ENCODE results near the gene GPR156.

The GPR156 gene

DNA sequence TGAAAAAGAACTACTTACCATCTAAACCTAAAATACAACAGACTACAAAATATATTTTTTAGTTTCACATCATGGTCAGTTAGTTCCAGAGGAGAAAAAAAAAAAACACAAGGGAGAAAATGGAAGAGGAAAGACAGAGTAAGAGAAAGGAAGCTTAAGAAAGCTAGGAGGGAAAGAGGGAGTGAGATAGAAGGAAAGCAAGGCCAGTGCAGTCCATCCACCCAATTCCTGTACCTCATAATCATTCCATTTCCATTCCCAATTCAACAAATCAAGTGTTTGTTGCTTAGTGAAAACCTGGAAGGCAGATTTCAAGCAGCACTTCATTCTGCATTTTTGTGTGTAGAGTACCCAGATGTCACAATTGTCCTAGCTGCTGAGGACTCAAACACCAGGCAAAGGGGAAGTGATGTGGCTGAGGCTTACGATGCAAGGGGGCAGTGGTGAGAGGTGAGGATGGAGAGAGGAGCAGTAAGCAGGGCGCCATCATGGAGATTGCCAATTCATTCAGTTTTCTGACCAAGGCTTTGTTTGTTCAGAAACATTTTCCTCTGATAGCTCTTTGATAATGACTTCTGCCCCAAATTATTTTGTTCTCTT, 107.2 kb downstream of the GPR156 start:
- Histone ChIP-seq H3K18ac (ENCODE audit: low read depth in 1 of 2, low read length in 2 of 2) (peak overlapping the region in 1 of 2 experiments; percentile 79), H3K4me1 (ENCODE audit: control insufficient read depth, insufficient read depth, low read depth, low read length) (peaks cover 10% of the 10 kb centered on the region), H2AFZ (ENCODE audit: low read depth, low read length) (no peak overlapping the region), H2BK15ac (ENCODE audit: low read depth, poor library complexity, severe bottlenecking) (no peak overlapping the region), H3K27me3 (ENCODE audit: control insufficient read depth in 1 of 2, insufficient read depth in 1 of 2, low read length in 2 of 2) (no peaks in the 10 kb centered on the region), H3K14ac (ENCODE audit: low read length in 2 of 2) (no peak overlapping the region), H4K8ac (ENCODE audit: low read length) (peak overlapping the region; percentile 1), H2BK120ac (ENCODE audit: low read depth, low read length) (peak overlapping the region; percentile 38), H2BK5ac (ENCODE audit: low read depth, low read length, poor library complexity, severe bottlenecking) (no peak overlapping the region), H3K4me3 (ENCODE audit: insufficient read depth in 1 of 2, low read depth in 1 of 2, low read length in 2 of 2) (peak overlapping the region in 1 of 2 experiments; percentile 38), H3K4ac (ENCODE audit: low read depth in 1 of 2, low read length in 2 of 2) (peak overlapping the region in 1 of 2 experiments; percentile 6), H3K36me3 (ENCODE audit: control insufficient read depth in 1 of 2, insufficient read depth in 2 of 2, low read depth in 1 of 2, low read length in 2 of 2) (no peaks in the 10 kb centered on the region), H2AK5ac (ENCODE audit: low read length, severe bottlenecking) (no peak overlapping the region), H4K91ac (ENCODE audit: low read length) (peak overlapping the region; percentile 18), H3K9ac (ENCODE audit: low read length) (peak overlapping the region; percentile 83), H3K27ac (ENCODE audit: low read length, poor library complexity, severe bottlenecking) (peak overlapping the region; percentile 92), H3K4me2 (ENCODE audit: low read length, poor library complexity, severe bottlenecking) (no peak overlapping the region), H3K79me1 (replicated peaks; ENCODE audit: low read length, poor library complexity, severe bottlenecking) (no peaks in the 10 kb centered on the region), H3K23ac (ENCODE audit: low read length in 2 of 2) (no peak overlapping the region), H3K9me3 (ENCODE audit: control insufficient read depth, low read length) (peaks cover 2% of the 10 kb centered on the region), H2BK12ac (ENCODE audit: low read length in 2 of 2) (peak overlapping the region in 1 of 2 experiments; percentile 70)
- peak; percentile 48 for DNase-seq
- 94% methylated on average over 2 of the region's 2 CpGs for WGBS

- peak; percentile 85 for DNase-seq
- WGBS: 6% methylated on average over 6 of the region's 6 CpGs
- Histone ChIP-seq H2BK120ac (ENCODE audit: low read depth, low read length) (peak overlapping the region; percentile 38), H3K27me3 (ENCODE audit: control insufficient read depth in 1 of 2, insufficient read depth in 1 of 2, low read length in 2 of 2) (no peaks in the 10 kb centered on the region), H3K9ac (ENCODE audit: low read length) (peak overlapping the region; percentile 83), H4K91ac (ENCODE audit: low read length) (no peak overlapping the region), H3K4me1 (ENCODE audit: control insufficient read depth, insufficient read depth, low read depth, low read length) (peaks cover 10% of the 10 kb centered on the region), H2AFZ (ENCODE audit: low read depth, low read length) (peak overlapping the region; percentile 84), H3K4me3 (ENCODE audit: insufficient read depth in 1 of 2, low read depth in 1 of 2, low read length in 2 of 2) (peak overlapping the region in 1 of 2 experiments; percentile 38), H2BK15ac (ENCODE audit: low read depth, poor library complexity, severe bottlenecking) (no peak overlapping the region), H2AK5ac (ENCODE audit: low read length, severe bottlenecking) (no peak overlapping the region), H3K79me1 (replicated peaks; ENCODE audit: low read length, poor library complexity, severe bottlenecking) (no peaks in the 10 kb centered on the region), H3K4me2 (ENCODE audit: low read length, poor library complexity, severe bottlenecking) (peak overlapping the region; percentile 76), H3K9me3 (ENCODE audit: control insufficient read depth, low read length) (peaks cover 3% of the 10 kb centered on the region), H3K14ac (ENCODE audit: low read length in 2 of 2) (no peak overlapping the region), H3K23ac (ENCODE audit: low read length in 2 of 2) (no peak overlapping the region), H3K36me3 (ENCODE audit: control insufficient read depth in 1 of 2, insufficient read depth in 2 of 2, low read depth in 1 of 2, low read length in 2 of 2) (no peaks in the 10 kb centered on the region), H3K18ac (ENCODE audit: low read depth in 1 of 2, low read length in 2 of 2) (peak overlapping the region; percentile 66 to 70), H2BK12ac (ENCODE audit: low read length in 2 of 2) (peak overlapping the region; percentile 35 to 81), H4K8ac (ENCODE audit: low read length) (peak overlapping the region; percentile 94), H2BK5ac (ENCODE audit: low read depth, low read length, poor library complexity, severe bottlenecking) (no peak overlapping the region), H3K27ac (ENCODE audit: low read length, poor library complexity, severe bottlenecking) (peak overlapping the region; percentile 92), H3K4ac (ENCODE audit: low read depth in 1 of 2, low read length in 2 of 2) (peak overlapping the region in 1 of 2 experiments; percentile 38)
These were observed 107.9 kb downstream of the GPR156 start for GRCh38 chr3:120177151-120177550.

GRCh38 chr3:120174811-120175539, 110.0 kb downstream of the GPR156 start:
- Histone ChIP-seq H3K4ac (ENCODE audit: low read depth in 1 of 2, low read length in 2 of 2) (no peak overlapping the region), H3K4me1 (ENCODE audit: control insufficient read depth, insufficient read depth, low read depth, low read length) (peaks cover 13% of the 10 kb centered on the region), H2BK12ac (ENCODE audit: low read length in 2 of 2) (peak overlapping the region in 1 of 2 experiments; percentile 82), H4K8ac (ENCODE audit: low read length) (no peak overlapping the region), H3K9me3 (ENCODE audit: control insufficient read depth, low read length) (peaks cover 3% of the 10 kb centered on the region), H3K4me2 (ENCODE audit: low read length, poor library complexity, severe bottlenecking) (no peak overlapping the region), H2BK5ac (ENCODE audit: low read depth, low read length, poor library complexity, severe bottlenecking) (no peak overlapping the region), H3K27ac (ENCODE audit: low read length, poor library complexity, severe bottlenecking) (no peak overlapping the region), H4K91ac (ENCODE audit: low read length) (peak overlapping the region; percentile 76), H2AFZ (ENCODE audit: low read depth, low read length) (no peak overlapping the region), H2BK15ac (ENCODE audit: low read depth, poor library complexity, severe bottlenecking) (no peak overlapping the region), H3K9ac (ENCODE audit: low read length) (no peak overlapping the region), H2BK120ac (ENCODE audit: low read depth, low read length) (no peak overlapping the region), H3K79me1 (replicated peaks; ENCODE audit: low read length, poor library complexity, severe bottlenecking) (no peaks in the 10 kb centered on the region), H3K27me3 (ENCODE audit: control insufficient read depth in 1 of 2, insufficient read depth in 1 of 2, low read length in 2 of 2) (no peaks in the 10 kb centered on the region), H3K4me3 (ENCODE audit: insufficient read depth in 1 of 2, low read depth in 1 of 2, low read length in 2 of 2) (no peak overlapping the region), H3K14ac (ENCODE audit: low read length in 2 of 2) (peak overlapping the region in 1 of 2 experiments; percentile 72), H3K18ac (ENCODE audit: low read depth in 1 of 2, low read length in 2 of 2) (peak overlapping the region in 1 of 2 experiments; percentile 63), H3K36me3 (ENCODE audit: control insufficient read depth in 1 of 2, insufficient read depth in 2 of 2, low read depth in 1 of 2, low read length in 2 of 2) (no peaks in the 10 kb centered on the region), H2AK5ac (ENCODE audit: low read length, severe bottlenecking) (peak overlapping the region; percentile 88), H3K23ac (ENCODE audit: low read length in 2 of 2) (no peak overlapping the region)
- 94% methylated on average over 2 of the region's 3 CpGs for WGBS
- DNase-seq: no peak

- no peak overlapping the region for H4K8ac ChIP-seq (ENCODE audit: low read length)
- 99% methylated on average over 4 of the region's 6 CpGs for WGBS
These were observed 111.9 kb downstream of the GPR156 start for GRCh38 chr3:120173056-120173675.

More at GRCh38 chr3:120173056-120173675, 111.9 kb downstream of the GPR156 start:
- no peaks in the 10 kb centered on the region for H3K79me1 ChIP-seq (replicated peaks; ENCODE audit: low read length, poor library complexity, severe bottlenecking)
- H2BK5ac ChIP-seq (ENCODE audit: low read depth, low read length, poor library complexity, severe bottlenecking): no peak overlapping the region
- no peak overlapping the region for H2BK120ac ChIP-seq (ENCODE audit: low read depth, low read length)
- no peaks in the 10 kb centered on the region for H3K36me3 ChIP-seq (ENCODE audit: control insufficient read depth in 1 of 2, insufficient read depth in 2 of 2, low read depth in 1 of 2, low read length in 2 of 2)
- H3K4ac ChIP-seq (ENCODE audit: low read depth in 1 of 2, low read length in 2 of 2): no peak overlapping the region
- no peak overlapping the region for H3K14ac ChIP-seq (ENCODE audit: low read length in 2 of 2)
- H3K4me1 ChIP-seq (ENCODE audit: control insufficient read depth, insufficient read depth, low read depth, low read length): peaks cover 13% of the 10 kb centered on the region
- no peak overlapping the region for H3K9ac ChIP-seq (ENCODE audit: low read length)
- no peak overlapping the region for H2BK12ac ChIP-seq (ENCODE audit: low read length in 2 of 2)
- no peak overlapping the region for H2BK15ac ChIP-seq (ENCODE audit: low read depth, poor library complexity, severe bottlenecking)
- no peak overlapping the region for H3K4me2 ChIP-seq (ENCODE audit: low read length, poor library complexity, severe bottlenecking)
- H4K91ac ChIP-seq (ENCODE audit: low read length): no peak overlapping the region
- no peak overlapping the region for H3K4me3 ChIP-seq (ENCODE audit: insufficient read depth in 1 of 2, low read depth in 1 of 2, low read length in 2 of 2)
- no peak overlapping the region for H3K18ac ChIP-seq (ENCODE audit: low read depth in 1 of 2, low read length in 2 of 2)
- H3K9me3 ChIP-seq (ENCODE audit: control insufficient read depth, low read length): peaks cover 3% of the 10 kb centered on the region
- H2AK5ac ChIP-seq (ENCODE audit: low read length, severe bottlenecking): no peak overlapping the region
- no peaks in the 10 kb centered on the region for H3K27me3 ChIP-seq (ENCODE audit: control insufficient read depth in 1 of 2, insufficient read depth in 1 of 2, low read length in 2 of 2)
- H3K23ac ChIP-seq (ENCODE audit: low read length in 2 of 2): no peak overlapping the region
- DNase-seq: no peak
- no peak overlapping the region for H2AFZ ChIP-seq (ENCODE audit: low read depth, low read length)
- no peak overlapping the region for H3K27ac ChIP-seq (ENCODE audit: low read length, poor library complexity, severe bottlenecking)

All from mesenchymal stem cell (in vitro differentiated cells and primary cell).